GM12892 (cell line): ENCODE data around the gene KIF4A.

Experiments
- POLR2A ChIP-seq: IDR thresholded peaks from 2 replicates; pipeline ENCODE4 v1.6.1; 2011; ENCODE audit warnings: low read depth, low read length, control low read depth
- POLR2AphosphoS5 ChIP-seq: IDR thresholded peaks from 2 replicates; pipeline ENCODE4 v1.6.1; 2011; ENCODE audit warnings: low read depth, low read length, control low read depth
- TAF1 ChIP-seq: IDR thresholded peaks from 2 replicates; pipeline ENCODE4 v1.6.1; 2011; ENCODE audit warnings: low read depth, mild to moderate bottlenecking, control low read depth, low read length, borderline replicate concordance

- TF ChIP-seq POLR2AphosphoS5 = no peak
- no peak for TF ChIP-seq POLR2A
- TF ChIP-seq TAF1 = no peak
Observed at GRCh38 chrX:70424801-70425200, 134.9 kb downstream of the KIF4A start.
